ENCODE data around the gene NT5C2.
"Not testable (repeated sequence)": the region's sequence is repeated elsewhere in the genome, so short reads cannot be mapped to it uniquely, and the experiment has no call there.

NT5C2 gene

GRCh38 chr10:103095005-103095404, 98.1 kb downstream of the NT5C2 start:
- no peak overlapping the region for H3K4me3 ChIP-seq (ENCODE audit: low read depth, low read length)

- H3K4me3 ChIP-seq (ENCODE audit: low read depth, low read length): no peak overlapping the region
Observed at GRCh38 chr10:103090911-103091310, 102.2 kb downstream of the NT5C2 start.

GRCh38 chr10:103089493-103089892, 103.6 kb downstream of the NT5C2 start:
- no peak overlapping the region for H3K4me3 ChIP-seq (ENCODE audit: low read depth, low read length)

- no peak overlapping the region for H3K4me3 ChIP-seq (ENCODE audit: low read depth, low read length)
Observed at GRCh38 chr10:103086799-103087198, 106.3 kb downstream of the NT5C2 start.

- H3K4me3 ChIP-seq (ENCODE audit: low read depth, low read length): no peak overlapping the region
Observed at GRCh38 chr10:103086261-103086660, 106.8 kb downstream of the NT5C2 start.

- no peak overlapping the region for H3K4me3 ChIP-seq (ENCODE audit: low read depth, low read length)
Observed at GRCh38 chr10:103083977-103084320, 109.1 kb downstream of the NT5C2 start.

- H3K4me3 ChIP-seq (ENCODE audit: low read depth, low read length): no peak overlapping the region
Observed at GRCh38 chr10:103083266-103083976, 109.7 kb downstream of the NT5C2 start.

GRCh38 chr10:103082683-103083082, 110.4 kb downstream of the NT5C2 start:
- H3K4me3 ChIP-seq (ENCODE audit: low read depth, low read length): no peak overlapping the region

GRCh38 chr10:103080891-103081581, 112.0 kb downstream of the NT5C2 start:
- no peak overlapping the region for H3K4me3 ChIP-seq (ENCODE audit: low read depth, low read length)

GRCh38 chr10:103079946-103080345, 113.1 kb downstream of the NT5C2 start:
- H3K4me3 ChIP-seq (ENCODE audit: low read depth, low read length): no peak overlapping the region

- no peak overlapping the region for H3K4me3 ChIP-seq (ENCODE audit: low read depth, low read length)
Observed at GRCh38 chr10:103079100-103079499, 114.0 kb downstream of the NT5C2 start.

GRCh38 chr10:103078676-103079075, 114.4 kb downstream of the NT5C2 start:
- no peak overlapping the region for H3K4me3 ChIP-seq (ENCODE audit: low read depth, low read length)

- H3K4me3 ChIP-seq (ENCODE audit: low read depth, low read length): no peak overlapping the region
Observed at GRCh38 chr10:103078309-103078615, 114.8 kb downstream of the NT5C2 start.

GRCh38 chr10:103077491-103078308, 115.4 kb downstream of the NT5C2 start:
- H3K4me3 ChIP-seq (ENCODE audit: low read depth, low read length): no peak overlapping the region

- no peak overlapping the region for H3K4me3 ChIP-seq (ENCODE audit: low read depth, low read length)
Observed at GRCh38 chr10:103077020-103077419, 116.1 kb downstream of the NT5C2 start.

GRCh38 chr10:103072891-103073290, 120.2 kb downstream of the NT5C2 start:
- H3K4me3 ChIP-seq (ENCODE audit: low read depth, low read length): no peak overlapping the region

- no peak overlapping the region for H3K4me3 ChIP-seq (ENCODE audit: low read depth, low read length)
Observed at GRCh38 chr10:103072276-103072675, 120.8 kb downstream of the NT5C2 start.

- no peak overlapping the region for H3K4me3 ChIP-seq (ENCODE audit: low read depth, low read length)
Observed at GRCh38 chr10:103069453-103070331, 123.4 kb downstream of the NT5C2 start.

GRCh38 chr10:103067956-103068355, 125.1 kb downstream of the NT5C2 start:
- no peak overlapping the region for H3K4me3 ChIP-seq (ENCODE audit: low read depth, low read length)

GRCh38 chr10:103067484-103067883, 125.6 kb downstream of the NT5C2 start:
- no peak overlapping the region for H3K4me3 ChIP-seq (ENCODE audit: low read depth, low read length)

GRCh38 chr10:103067099-103067477, 126.0 kb downstream of the NT5C2 start:
- H3K4me3 ChIP-seq (ENCODE audit: low read depth, low read length): not testable (repeated sequence)
